Epithelial cell of esophagus (primary cell): ENCODE measurements around the gene TBC1D22B.
A peak's percentile ranks its signal among the peaks of the same experiment; 100 is the strongest.

Source experiments
- DNase-seq: peaks from one replicate; pipeline ENCODE4 v3.0.0; 2010; ENCODE audit warnings: low read depth
- H3K4me3 ChIP-seq: 2 replicates; pipeline ENCODE4 v1.5.1; 2011; ENCODE audit warnings: mild to moderate bottlenecking, low read length, control low read depth
- CTCF ChIP-seq: IDR thresholded peaks from 2 replicates; pipeline ENCODE4 v1.5.1; 2011; ENCODE audit warnings: low read depth, mild to moderate bottlenecking, low read length, control low read depth, inconsistent platforms; ENCODE audit not compliant: insufficient read depth; ENCODE audit errors: missing control alignments

Gene TBC1D22B

GRCh38 chr6:37230104-37230503 is 27.5 kb upstream of the TBC1D22B start:
- TF ChIP-seq CTCF = no peak
- H3K4me3 ChIP-seq = no peak overlapping the region
- no peak for DNase-seq

- H3K4me3 ChIP-seq = no peak overlapping the region
- no peak for DNase-seq
- no peak for TF ChIP-seq CTCF
Measured at GRCh38 chr6:37232430-37233017, 25.0 kb upstream of the TBC1D22B start.

- TF ChIP-seq CTCF = no peak
- no peak for DNase-seq
- no peak overlapping the region for H3K4me3 ChIP-seq
Measured at GRCh38 chr6:37233541-37233940, 24.0 kb upstream of the TBC1D22B start.

GRCh38 chr6:37236921-37237320 is 20.7 kb upstream of the TBC1D22B start:
- H3K4me3 ChIP-seq = no peak overlapping the region
- peak; percentile 52 for DNase-seq
- TF ChIP-seq CTCF = no peak

GRCh38 chr6:37237789-37238188 is 19.8 kb upstream of the TBC1D22B start:
- no peak for TF ChIP-seq CTCF
- DNase-seq = no peak
- no peak overlapping the region for H3K4me3 ChIP-seq

- H3K4me3 ChIP-seq = no peak overlapping the region
- no peak for DNase-seq
- TF ChIP-seq CTCF = no peak
Measured at GRCh38 chr6:37238381-37238780, 19.2 kb upstream of the TBC1D22B start.

GRCh38 chr6:37239526-37239925 is 18.0 kb upstream of the TBC1D22B start:
- no peak overlapping the region for H3K4me3 ChIP-seq
- TF ChIP-seq CTCF = no peak
- peak; percentile 64 for DNase-seq
